Stimulated activated CD4-positive, alpha-beta T cell treated with anti-CD3 and anti-CD28 coated beads, Interleukin-1b, Interleukin-23, amount 100 ng/mL, for 48 hours (primary cell): ENCODE measurements around the gene HIC2.
"Not testable (repeated sequence)": the region's sequence is repeated elsewhere in the genome, so short reads cannot be mapped to it uniquely, and the experiment has no call there.

Experiments
- DNase-seq: peaks from one replicate; pipeline ENCODE4 v3.0.0-alpha.2; 2020

The HIC2 gene

DNA sequence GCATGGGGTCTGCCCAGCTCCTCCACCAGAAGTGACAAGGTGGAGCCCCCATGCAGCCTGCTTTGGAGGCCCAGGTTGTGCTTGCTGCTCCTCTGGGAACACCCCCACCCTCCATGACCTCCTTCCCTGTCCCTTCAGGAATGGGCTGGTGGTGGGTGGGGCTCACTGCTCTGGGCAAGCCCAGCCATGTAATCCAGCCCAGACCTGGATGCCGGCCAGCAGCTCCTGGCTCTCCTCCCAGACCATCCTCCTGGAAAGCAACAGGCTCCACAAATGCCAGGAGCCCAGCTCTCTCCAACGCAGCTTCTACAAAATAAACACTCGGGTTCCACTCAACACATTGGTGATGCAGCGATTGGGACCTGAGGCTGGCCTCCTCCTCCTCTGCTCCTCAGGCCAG is 80.8 kb downstream of the HIC2 start:
- not testable (repeated sequence) for DNase-seq

DNA sequence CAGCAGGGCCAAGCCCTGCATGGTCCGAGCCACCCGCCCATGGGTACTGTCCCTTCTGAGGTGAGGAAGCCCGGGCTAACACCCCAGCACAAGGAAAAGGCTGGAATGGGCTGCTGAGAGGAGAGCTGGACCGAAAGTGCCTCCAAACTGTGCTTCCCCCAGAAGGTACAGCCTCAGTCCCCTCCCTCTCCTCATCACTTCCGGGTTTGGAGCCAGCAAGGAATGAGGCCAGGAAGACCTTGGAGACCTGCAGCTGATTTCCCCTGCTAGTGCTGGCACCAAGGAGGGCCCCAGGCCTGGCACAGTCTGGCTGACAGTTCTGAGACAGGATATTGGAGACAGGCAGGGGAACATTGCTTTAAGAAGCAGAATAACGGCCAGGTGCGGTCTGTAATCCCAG is 81.3 kb downstream of the HIC2 start:
- DNase-seq = not testable (repeated sequence)

DNA sequence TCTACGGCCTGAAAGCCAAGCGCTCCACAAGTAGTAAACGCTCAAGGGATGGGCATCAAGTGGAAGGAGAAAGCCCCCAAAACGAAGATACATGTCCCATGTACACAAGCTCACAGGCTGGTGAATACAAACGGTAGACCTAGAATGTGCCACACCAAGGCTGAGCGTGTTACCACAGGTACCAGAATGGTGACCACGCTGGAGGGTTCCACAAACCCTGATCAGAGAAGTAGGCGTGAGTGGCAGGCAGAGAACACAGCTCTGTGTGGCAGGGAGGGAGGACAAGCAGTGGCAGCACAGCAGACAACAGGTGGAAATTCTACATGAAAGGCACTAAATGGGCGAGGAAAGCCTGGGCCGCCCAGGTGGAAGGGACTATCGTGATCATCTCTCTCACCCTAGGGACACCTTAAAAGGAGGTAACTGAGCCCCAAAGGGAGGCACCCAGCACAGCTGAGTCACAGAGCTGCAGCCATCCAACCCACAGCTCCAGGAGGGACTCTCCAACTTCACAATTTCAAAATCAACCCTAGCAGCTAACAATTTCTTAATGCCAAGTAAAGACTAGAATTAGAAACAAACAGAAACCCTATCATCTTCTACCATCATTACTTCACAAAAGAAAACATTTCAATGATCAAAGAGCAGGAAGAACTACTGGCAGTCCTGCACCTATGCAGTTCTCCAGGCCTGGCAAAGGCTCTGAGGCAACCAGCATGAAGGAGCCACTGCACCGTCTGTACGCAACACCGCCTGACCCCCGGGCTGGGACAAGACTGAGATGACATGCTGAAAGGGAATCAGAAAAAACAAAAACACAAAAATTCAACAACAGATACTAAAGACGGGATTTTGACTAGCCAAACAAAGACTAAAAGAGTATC is 82.7 kb downstream of the HIC2 start:
- DNase-seq = not testable (repeated sequence)
